ENCODE data around the gene FAM241A. TPM values are rescaled to one million over a fixed set of nuclear protein-coding genes. Genes with fewer than 3 reads are reported as not detected.

The FAM241A gene
- total and polyA plus RNA-seq, 2 donors (not counting 3 experiments of a cell fraction or from before 2014, with no cell fraction given): 3.2 to 9.1 TPM

- CTCF ChIA-PET: interaction anchor here (0.6 to 7.0 kb wide), 7 partner anchors 9 to 410 kb away, joined by 3 to 191 read pairs (median 4); no protein-coding TSS in a partner anchor
- intact Hi-C loops (cut with micrococcal nuclease): no loop called here
Measured at GRCh38 chr4:112236040-112236439, 90.8 kb downstream of the FAM241A start.

More at GRCh38 chr4:112236040-112236439, 90.8 kb downstream of the FAM241A start:
- no TSS peak for BruUV-seq (replicated peaks)
- Histone ChIP-seq H2AFZ (ENCODE audit: low read depth, low read length) (no peak overlapping the region), H3K27ac (ENCODE audit: insufficient read depth, low read depth, low read length) (no peak overlapping the region), H3K79me2 (ENCODE audit: control insufficient read depth, insufficient read depth, low read length) (peaks cover 62% of the 10 kb centered on the region), H3K4me2 (ENCODE audit: insufficient read depth, low read length) (no peak overlapping the region), H3K9ac (replicated peaks; ENCODE audit: extremely low read depth, insufficient read depth, low read length) (no peak overlapping the region), H3K9me3 (replicated peaks; ENCODE audit: control insufficient read depth, insufficient read depth, low read length) (no peaks in the 10 kb centered on the region), H3K4me3 (replicated peaks in 1 of 3; ENCODE audit: insufficient read depth in 1 of 3, low read depth in 1 of 3, low read length in 3 of 3) (no peak overlapping the region), H3K36me3 (ENCODE audit: control insufficient read depth in 2 of 2, extremely low read depth in 1 of 2, insufficient read depth in 2 of 2, low read length in 2 of 2) (no peaks in the 10 kb centered on the region), H3K4me1 (ENCODE audit: control insufficient read depth, extremely low read depth, insufficient read depth, low read length) (peaks cover 24% of the 10 kb centered on the region), H4K20me1 (replicated peaks; ENCODE audit: control insufficient read depth, extremely low read depth, insufficient read depth, low read length) (no peaks in the 10 kb centered on the region), H3K9me1 (replicated peaks; ENCODE audit: control insufficient read depth, extremely low read depth, insufficient read depth, low read length) (no peaks in the 10 kb centered on the region), H3K27me3 (ENCODE audit: control insufficient read depth in 2 of 2, insufficient read depth in 2 of 2, low read length in 2 of 2) (no peaks in the 10 kb centered on the region)
- TF ChIP-seq JUN (IDR thresholded peaks at IDR 0.05; ENCODE audit: borderline replicate concordance, insufficient read depth, insufficient read length, low read depth) (no peak), EZH2 (IDR thresholded peaks at IDR 0.05; ENCODE audit: borderline replicate concordance, low read depth, low read length, severe bottlenecking) (no peak), MYC (IDR thresholded peaks at IDR 0.05; ENCODE audit: low read depth, low read length) (no peak), GATA2 (IDR thresholded peaks at IDR 0.05; ENCODE audit: insufficient read depth, insufficient read length, low read depth, low read length) (no peak), CTCF (IDR thresholded peaks at IDR 0.05; ENCODE audit: extremely low read depth in 1 of 2, insufficient read depth in 1 of 2, low read depth in 1 of 2, low read length in 2 of 2) (no peak), POLR2AphosphoS5 (IDR thresholded peaks at IDR 0.05; ENCODE audit: insufficient read depth, low read depth, low read length) (no peak), FOS (IDR thresholded peaks at IDR 0.05; ENCODE audit: borderline replicate concordance, insufficient read depth, low read length) (no peak), MAX (IDR thresholded peaks at IDR 0.05; ENCODE audit: insufficient read depth, insufficient read length) (no peak), POLR2A (IDR thresholded peaks at IDR 0.05; ENCODE audit: low read depth, low read length) (no peak)
- no peak for FAIRE-seq
- POLR2A ChIA-PET: no interaction called here
- dilution Hi-C loops (cut with MboI; ENCODE audit: extremely low pct_ligation_motif_present, low sequenced_read_pairs): no loop called here
- DNase-seq (ENCODE audit: low read depth, low spot score): no peak

Measured in endothelial cell of umbilical vein (primary cell).